ENCODE data around the gene DUSP12. TPM values are rescaled to one million over a fixed set of nuclear protein-coding genes. Genes with fewer than 3 reads are reported as not detected.

Gene DUSP12
- total and polyA plus RNA-seq, 7 experiments from 2014 or later = 16.1 to 75.2 (median 29.0) TPM

DNA sequence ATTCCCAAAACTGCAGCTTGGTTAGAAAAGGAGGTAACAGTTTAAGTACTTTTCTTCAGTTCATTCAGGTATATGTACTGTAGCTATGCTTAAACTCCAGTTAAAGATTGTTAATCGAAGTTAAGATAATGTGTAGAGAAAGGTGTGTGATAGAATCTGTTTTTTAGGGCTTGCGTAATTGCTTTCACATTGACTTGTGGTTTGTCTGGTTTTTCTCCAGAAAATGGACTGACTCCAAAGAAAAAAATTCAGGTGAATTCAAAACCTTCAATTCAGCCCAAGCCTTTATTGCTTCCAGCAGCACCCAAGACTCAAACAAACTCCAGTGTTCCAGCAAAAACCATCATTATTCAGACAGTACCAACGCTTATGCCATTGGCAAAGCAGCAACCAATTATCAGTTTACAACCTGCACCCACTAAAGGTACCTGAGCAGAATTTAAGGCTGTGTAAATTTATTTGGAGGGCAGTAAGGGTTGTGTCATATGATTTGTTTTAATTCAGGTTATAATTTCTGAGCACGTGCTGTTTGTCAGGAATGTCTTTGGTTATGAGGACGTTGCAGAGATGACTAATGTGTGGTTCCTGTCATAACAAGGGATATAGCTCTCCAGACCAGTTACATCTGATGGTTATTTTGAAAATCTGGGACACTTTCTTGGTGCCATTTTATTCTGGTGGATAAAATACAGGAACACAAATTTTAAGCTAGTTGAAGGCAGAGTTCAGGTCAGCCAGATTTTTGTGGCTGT, 42.5 kb downstream of the DUSP12 start:
- Histone ChIP-seq H3K27ac (ENCODE audit: low read depth, low read length) (no peak overlapping the region), H3K36me3 (ENCODE audit: control insufficient read depth in 2 of 3, insufficient read depth in 3 of 3, low read length in 3 of 3) (peaks cover 18 to 63% (median 18%) of the 10 kb centered on the region in 3 experiments), H3K9me3 (ENCODE audit: control insufficient read depth in 2 of 3, low read length in 3 of 3) (no peaks in the 10 kb centered on the region), H3K27me3 (ENCODE audit: control insufficient read depth in 2 of 2, insufficient read depth in 2 of 2, low read length in 2 of 2) (no peaks in the 10 kb centered on the region), H3K4me3 (ENCODE audit: low read length) (no peak overlapping the region), H3K4me1 (ENCODE audit: control insufficient read depth in 2 of 2, insufficient read depth in 2 of 2, low read length in 2 of 2) (no peaks in the 10 kb centered on the region)
- ATAC-seq (no peak), DNase-seq (no peak)
- Mint-ChIP-seq H3K27ac (peak overlapping the region in 1 of 9 donors; percentile 38), H3K4me3 (no peak overlapping the region), H3K36me3 (peaks cover 16 to 53% (median 25%) of the 10 kb centered on the region in 5 donors), H3K4me1 (peaks cover 0 to 26% (median 9%) of the 10 kb centered on the region in 7 donors), H3K9me3 (no peaks in the 10 kb centered on the region), H3K27me3 (no peaks in the 10 kb centered on the region)
- intact Hi-C loops (cut with micrococcal nuclease) = loop anchor here (1.0 to 10.0 kb wide), 6 partner anchors 73 to 600 kb away; no protein-coding TSS in a partner anchor
- ChIA-PET CTCF (interaction anchor here (0.6 to 4.1 kb wide), 22 partner anchors 8 to 252 kb away, joined by 3 to 136 read pairs (median 4); partner anchors contain the start of gene OLFML2B), POLR2A (no interaction called here)

DNA sequence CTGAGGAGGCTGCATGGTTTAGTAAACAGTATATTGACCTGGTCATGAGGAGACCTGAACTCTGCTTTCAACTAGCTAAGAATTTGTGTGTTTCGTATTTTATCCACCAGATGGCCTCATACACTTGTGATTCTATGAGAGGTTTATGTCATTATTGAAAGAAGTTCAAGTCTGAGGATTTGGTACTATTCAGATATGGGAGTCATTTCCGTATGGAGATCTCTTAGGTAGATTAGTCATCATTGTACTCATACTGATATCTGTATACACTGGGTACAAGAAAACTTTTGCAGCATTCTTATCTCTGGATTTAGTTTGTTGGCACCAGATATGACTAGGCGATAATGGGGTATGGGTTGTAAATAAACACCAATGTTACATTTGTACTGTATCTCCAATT, 43.2 kb downstream of the DUSP12 start:
- peak; percentile 76 for ATAC-seq
- Histone ChIP-seq H3K27ac (ENCODE audit: low read depth, low read length) (no peak overlapping the region), H3K9me3 (ENCODE audit: control insufficient read depth in 2 of 3, low read length in 3 of 3) (no peaks in the 10 kb centered on the region), H3K36me3 (ENCODE audit: control insufficient read depth in 2 of 3, insufficient read depth in 3 of 3, low read length in 3 of 3) (peaks cover 18 to 64% (median 23%) of the 10 kb centered on the region in 3 experiments), H3K4me3 (ENCODE audit: low read length) (no peak overlapping the region), H3K4me1 (ENCODE audit: control insufficient read depth in 2 of 2, insufficient read depth in 2 of 2, low read length in 2 of 2) (no peaks in the 10 kb centered on the region), H3K27me3 (ENCODE audit: control insufficient read depth in 2 of 2, insufficient read depth in 2 of 2, low read length in 2 of 2) (no peaks in the 10 kb centered on the region)
- H3K9me3 Mint-ChIP-seq = no peaks in the 10 kb centered on the region
- peak in 7 of 9 donors; percentile 18 to 56 (median 41) for DNase-seq
- H3K36me3 Mint-ChIP-seq = peaks cover 19 to 55% (median 28%) of the 10 kb centered on the region in 5 donors
- intact Hi-C loops (cut with micrococcal nuclease) = loop anchor here (1.0 to 10.0 kb wide), 6 partner anchors 72 to 600 kb away; no protein-coding TSS in a partner anchor
- H3K4me3 Mint-ChIP-seq = no peak overlapping the region
- H3K4me1 Mint-ChIP-seq = peaks cover 0 to 26% (median 5%) of the 10 kb centered on the region in 7 donors
- POLR2A ChIA-PET = no interaction called here
- no peaks in the 10 kb centered on the region for H3K27me3 Mint-ChIP-seq
- CTCF ChIA-PET = interaction anchor here (0.6 to 4.1 kb wide), 24 partner anchors 9 to 252 kb away, joined by 3 to 136 read pairs (median 4); partner anchors contain the start of gene OLFML2B
- H3K27ac Mint-ChIP-seq = no peak overlapping the region

- Histone ChIP-seq H3K9me3 (ENCODE audit: control insufficient read depth in 2 of 3, low read length in 3 of 3) (no peaks in the 10 kb centered on the region), H3K27me3 (ENCODE audit: control insufficient read depth in 2 of 2, insufficient read depth in 2 of 2, low read length in 2 of 2) (no peaks in the 10 kb centered on the region), H3K36me3 (ENCODE audit: control insufficient read depth in 2 of 3, insufficient read depth in 3 of 3, low read length in 3 of 3) (peaks cover 9 to 48% (median 20%) of the 10 kb centered on the region in 3 experiments), H3K4me1 (ENCODE audit: control insufficient read depth in 2 of 2, insufficient read depth in 2 of 2, low read length in 2 of 2) (no peaks in the 10 kb centered on the region), H3K4me3 (ENCODE audit: low read length) (no peak overlapping the region), H3K27ac (ENCODE audit: low read depth, low read length) (no peak overlapping the region)
- Mint-ChIP-seq H3K36me3 (peaks cover 21 to 64% (median 25%) of the 10 kb centered on the region in 5 donors), H3K4me3 (no peak overlapping the region), H3K27ac (no peak overlapping the region), H3K9me3 (no peaks in the 10 kb centered on the region), H3K4me1 (peaks cover 0 to 12% (median 9%) of the 10 kb centered on the region in 7 donors), H3K27me3 (no peaks in the 10 kb centered on the region)
- CTCF ChIA-PET = interaction anchor here (0.6 kb wide), 1 partner anchor 11 kb away, joined by 3 read pairs; no protein-coding TSS in a partner anchor
- POLR2A ChIA-PET = no interaction called here
- intact Hi-C loops (cut with micrococcal nuclease) = loop anchor here (10.0 kb wide), 2 partner anchors 65 to 475 kb away; no protein-coding TSS in a partner anchor
- DNase-seq = no peak
- no peak for ATAC-seq
Measured at GRCh38 chr1:161799792-161800191, 50.2 kb downstream of the DUSP12 start.

DNA sequence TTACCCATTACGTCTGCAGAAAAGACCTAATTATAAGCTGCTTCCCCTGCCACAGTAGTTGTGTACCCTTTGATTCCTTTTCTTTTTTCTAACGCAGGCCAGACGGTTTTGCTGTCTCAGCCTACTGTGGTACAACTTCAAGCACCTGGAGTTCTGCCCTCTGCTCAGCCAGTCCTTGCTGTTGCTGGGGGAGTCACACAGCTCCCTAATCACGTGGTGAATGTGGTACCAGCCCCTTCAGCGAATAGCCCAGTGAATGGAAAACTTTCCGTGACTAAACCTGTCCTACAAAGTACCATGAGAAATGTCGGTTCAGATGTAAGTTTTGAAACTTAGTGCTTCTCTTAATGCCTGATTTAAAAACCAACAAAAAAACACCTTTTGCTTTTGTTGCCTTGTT, 52.4 kb downstream of the DUSP12 start:
- Histone ChIP-seq H3K4me1 (ENCODE audit: control insufficient read depth in 2 of 2, insufficient read depth in 2 of 2, low read length in 2 of 2) (no peaks in the 10 kb centered on the region), H3K4me3 (ENCODE audit: low read length) (no peak overlapping the region), H3K36me3 (ENCODE audit: control insufficient read depth in 2 of 3, insufficient read depth in 3 of 3, low read length in 3 of 3) (peaks cover 9 to 43% (median 14%) of the 10 kb centered on the region in 3 experiments), H3K27ac (ENCODE audit: low read depth, low read length) (no peak overlapping the region), H3K9me3 (ENCODE audit: control insufficient read depth in 2 of 3, low read length in 3 of 3) (no peaks in the 10 kb centered on the region), H3K27me3 (ENCODE audit: control insufficient read depth in 2 of 2, insufficient read depth in 2 of 2, low read length in 2 of 2) (no peaks in the 10 kb centered on the region)
- Mint-ChIP-seq H3K36me3 (peaks cover 20 to 55% (median 27%) of the 10 kb centered on the region in 5 donors), H3K4me3 (no peak overlapping the region), H3K4me1 (peaks cover 3 to 25% (median 15%) of the 10 kb centered on the region in 7 donors), H3K27ac (peak overlapping the region in 2 of 9 donors; percentile 9 to 24), H3K27me3 (no peaks in the 10 kb centered on the region), H3K9me3 (no peaks in the 10 kb centered on the region)
- CTCF ChIA-PET = interaction anchor here (1.8 to 2.2 kb wide), 2 partner anchors 9 to 236 kb away, joined by 5 to 7 read pairs; no protein-coding TSS in a partner anchor
- POLR2A ChIA-PET = no interaction called here
- intact Hi-C loops (cut with micrococcal nuclease) = no loop called here
- ATAC-seq = no peak
- no peak for DNase-seq

DNA sequence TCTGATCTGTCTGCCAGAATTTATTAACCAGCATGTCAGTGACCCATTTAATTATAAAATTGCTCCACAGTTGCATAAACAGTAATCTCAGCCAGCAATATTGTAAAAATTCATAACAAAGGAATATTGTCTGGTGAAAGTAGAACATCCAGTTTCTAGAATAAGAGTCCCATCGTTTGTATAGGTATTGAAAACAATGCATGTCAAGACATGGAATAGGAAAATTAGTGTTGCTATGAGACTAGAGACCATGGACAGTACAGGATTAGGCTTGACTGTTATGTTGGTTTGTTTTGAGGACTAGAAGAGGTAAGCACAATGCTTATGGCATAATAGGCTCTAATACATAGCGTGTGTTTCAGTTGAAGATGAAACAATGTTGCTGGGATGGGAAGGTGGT, 53.6 kb downstream of the DUSP12 start:
- H3K9me3 ChIP-seq (ENCODE audit: control insufficient read depth in 2 of 3, low read length in 3 of 3) = no peaks in the 10 kb centered on the region
- intact Hi-C loops (cut with micrococcal nuclease) = no loop called here
- H3K4me3 ChIP-seq (ENCODE audit: low read length) = no peak overlapping the region
- Mint-ChIP-seq H3K27ac (peak overlapping the region in 2 of 9 donors; percentile 14 to 46), H3K9me3 (no peaks in the 10 kb centered on the region), H3K4me1 (peaks cover 3 to 30% (median 19%) of the 10 kb centered on the region in 7 donors), H3K4me3 (no peak overlapping the region), H3K27me3 (no peaks in the 10 kb centered on the region), H3K36me3 (peaks cover 9 to 49% (median 28%) of the 10 kb centered on the region in 5 donors)
- H3K27me3 ChIP-seq (ENCODE audit: control insufficient read depth in 2 of 2, insufficient read depth in 2 of 2, low read length in 2 of 2) = no peaks in the 10 kb centered on the region
- no peaks in the 10 kb centered on the region for H3K4me1 ChIP-seq (ENCODE audit: control insufficient read depth in 2 of 2, insufficient read depth in 2 of 2, low read length in 2 of 2)
- DNase-seq = no peak
- no peak overlapping the region for H3K27ac ChIP-seq (ENCODE audit: low read depth, low read length)
- ChIA-PET CTCF (interaction anchor here (1.8 to 2.2 kb wide), 2 partner anchors 10 to 234 kb away, joined by 5 to 7 read pairs; no protein-coding TSS in a partner anchor), POLR2A (no interaction called here)
- peaks cover 4 to 34% (median 14%) of the 10 kb centered on the region in 3 experiments for H3K36me3 ChIP-seq (ENCODE audit: control insufficient read depth in 2 of 3, insufficient read depth in 3 of 3, low read length in 3 of 3)
- no peak for ATAC-seq

GRCh38 chr1:161805399-161806197, 56.0 kb downstream of the DUSP12 start:
- H3K4me1 Mint-ChIP-seq = peaks cover 3 to 33% (median 19%) of the 10 kb centered on the region in 7 donors
- intact Hi-C loops (cut with micrococcal nuclease) = loop anchor here in 1 of 2 donors (5.0 kb wide), 1 partner anchor 37 kb away; no protein-coding TSS in a partner anchor
- H3K9me3 ChIP-seq (ENCODE audit: control insufficient read depth in 2 of 3, low read length in 3 of 3) = no peaks in the 10 kb centered on the region
- no peak overlapping the region for H3K27ac ChIP-seq (ENCODE audit: low read depth, low read length)
- H3K4me3 Mint-ChIP-seq = no peak overlapping the region
- H3K36me3 Mint-ChIP-seq = peaks cover 16 to 56% (median 43%) of the 10 kb centered on the region in 5 donors
- CTCF ChIA-PET = no interaction called here
- peak overlapping the region in 6 of 9 donors; percentile 9 to 71 (median 50) for H3K27ac Mint-ChIP-seq
- DNase-seq (no peak), ATAC-seq (no peak)
- no peaks in the 10 kb centered on the region for H3K4me1 ChIP-seq (ENCODE audit: control insufficient read depth in 2 of 2, insufficient read depth in 2 of 2, low read length in 2 of 2)
- no peaks in the 10 kb centered on the region for H3K27me3 ChIP-seq (ENCODE audit: control insufficient read depth in 2 of 2, insufficient read depth in 2 of 2, low read length in 2 of 2)
- peaks cover 0 to 16% (median 11%) of the 10 kb centered on the region in 11 donors for H3K9me3 Mint-ChIP-seq
- POLR2A ChIA-PET = no interaction called here
- no peak overlapping the region for H3K4me3 ChIP-seq (ENCODE audit: low read length)
- H3K27me3 Mint-ChIP-seq = no peaks in the 10 kb centered on the region
- H3K36me3 ChIP-seq (ENCODE audit: control insufficient read depth in 2 of 3, insufficient read depth in 3 of 3, low read length in 3 of 3) = peaks cover 4 to 31% (median 10%) of the 10 kb centered on the region in 3 experiments

Data from naive thymus-derived CD4-positive, alpha-beta T cell (primary cell).